Adrenal gland (tissue), 5 donors: ENCODE results near the gene MBTD1.

Experiments
- CTCF ChIP-seq, 6 experiments: fragments of 450-650 bp in 4 of 6; fragments of 200-600 bp in 2 of 6; sonication (generic) in 1 of 6; IDR thresholded peaks; 1 replicate in 5 of 6; 2 replicates in 1 of 6; pipeline versions ENCODE4 v1.5.1 to v1.8.0; 2016 to 2021; ENCODE audit warnings: antibody characterized with exemption in 6 of 6, mild to moderate bottlenecking in 2 of 6, moderate library complexity in 1 of 6
- POLR2A ChIP-seq, 2 donors: fragments of 450-650 bp; IDR thresholded peaks; one replicate each; pipeline ENCODE4 v1.6.1; 2017; ENCODE audit warnings: antibody characterized with exemption in 2 of 2, mild to moderate bottlenecking in 2 of 2, moderate library complexity in 1 of 2
- donor health status: DM: no; HTN: no; CAD: no.

- peak in 1 of 6 experiments; percentile 5 for TF ChIP-seq CTCF (IDR thresholded peaks at IDR 0.05)
- TF ChIP-seq POLR2A (IDR thresholded peaks at IDR 0.05): peak; percentile 66 to 83
Measured at GRCh38 chr17:51260237-51261023, 581 bp upstream of the MBTD1 start, which contains the start of gene UTP18.
